GM19239 (cell line): ENCODE data around the gene AXIN2.

Experiments
- DNase-seq: peaks from one replicate; pipeline ENCODE4 v3.0.0; 2011; ENCODE audit warnings: low spot score; ENCODE audit not compliant: insufficient read length
- FAIRE-seq: peaks from 2 replicates; lab custom pipeline; 2011; peaks lifted over from hg19 to GRCh38; lab: Jason Lieb, UNC

Gene AXIN2

GRCh38 chr17:65556014-65556909, 5.2 kb downstream of the AXIN2 start:
- peak; percentile 56 for DNase-seq

GRCh38 chr17:65554553-65555223, 6.8 kb downstream of the AXIN2 start:
- FAIRE-seq (no peak), DNase-seq (no peak)

More at GRCh38 chr17:65556014-65556909, 5.2 kb downstream of the AXIN2 start:
- FAIRE-seq = peak; percentile 90

DNA sequence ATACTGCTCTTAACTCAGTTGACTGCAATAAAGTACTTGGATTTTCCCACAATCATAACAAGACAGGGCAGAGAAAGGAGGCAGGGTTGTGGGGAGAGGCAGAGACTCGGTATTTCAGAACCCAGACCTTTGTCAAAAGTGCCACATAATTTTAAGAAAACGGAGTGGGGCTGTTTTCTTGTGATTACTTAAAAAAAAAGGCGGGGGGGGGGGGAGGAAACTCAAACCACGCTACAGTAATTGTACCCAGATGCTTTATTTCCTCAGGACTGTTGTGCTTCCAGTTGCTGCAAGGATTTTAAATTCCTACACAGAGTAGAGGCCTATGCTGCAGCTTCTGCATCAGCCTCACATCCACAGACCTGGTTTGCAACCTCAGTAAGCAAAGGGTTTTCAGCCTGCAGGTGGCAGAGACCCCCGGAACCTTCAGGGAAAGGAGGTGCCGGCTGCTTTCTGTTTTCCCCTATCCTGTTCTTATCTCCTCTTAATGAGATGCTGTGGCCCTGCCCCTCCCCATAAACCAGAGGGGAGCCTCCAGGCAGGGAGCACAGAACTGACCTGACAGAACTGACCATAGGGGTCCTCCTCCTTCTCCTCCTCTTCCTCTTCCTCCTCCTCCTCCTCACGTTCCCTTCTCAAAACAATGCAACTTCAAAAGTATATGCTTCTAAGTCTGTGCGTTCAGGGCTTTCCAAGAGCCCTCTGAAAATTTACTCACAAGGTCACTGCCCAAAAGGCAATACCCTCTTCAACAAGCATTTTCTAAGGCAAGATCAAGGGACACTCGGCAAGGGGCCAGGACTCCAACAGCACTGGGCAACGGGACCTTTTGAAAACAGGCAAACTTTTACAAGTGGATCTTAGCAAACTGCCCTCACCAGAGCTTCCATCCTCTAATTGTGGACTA, 7.5 kb downstream of the AXIN2 start:
- no peak for FAIRE-seq

GRCh38 chr17:65553009-65553645, 8.3 kb downstream of the AXIN2 start:
- DNase-seq = no peak

More for the DNA sequence above, 7.5 kb downstream of the AXIN2 start:
- DNase-seq = no peak

DNA sequence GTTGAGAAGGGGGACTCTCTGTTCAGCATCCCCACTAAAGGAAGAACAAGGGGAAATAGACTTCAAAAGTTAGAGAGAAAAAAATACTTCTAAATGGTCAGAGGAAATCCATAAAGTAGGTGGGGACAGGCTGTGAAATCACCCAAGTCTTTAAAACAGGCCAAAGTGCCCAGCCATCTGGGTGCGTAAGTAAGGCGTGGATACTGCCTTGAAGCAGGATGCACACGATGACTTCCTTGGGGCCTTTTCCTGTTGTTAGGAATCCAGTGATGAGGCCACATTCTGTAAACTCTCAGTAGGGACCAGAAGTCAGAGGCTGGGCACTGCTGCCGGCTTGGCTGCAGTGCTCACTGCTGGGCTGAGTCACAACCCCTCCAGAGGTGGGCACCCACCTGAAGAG, 9.2 kb downstream of the AXIN2 start:
- no peak for FAIRE-seq
- DNase-seq = no peak

More at GRCh38 chr17:65553009-65553645, 8.3 kb downstream of the AXIN2 start:
- FAIRE-seq = no peak

DNA sequence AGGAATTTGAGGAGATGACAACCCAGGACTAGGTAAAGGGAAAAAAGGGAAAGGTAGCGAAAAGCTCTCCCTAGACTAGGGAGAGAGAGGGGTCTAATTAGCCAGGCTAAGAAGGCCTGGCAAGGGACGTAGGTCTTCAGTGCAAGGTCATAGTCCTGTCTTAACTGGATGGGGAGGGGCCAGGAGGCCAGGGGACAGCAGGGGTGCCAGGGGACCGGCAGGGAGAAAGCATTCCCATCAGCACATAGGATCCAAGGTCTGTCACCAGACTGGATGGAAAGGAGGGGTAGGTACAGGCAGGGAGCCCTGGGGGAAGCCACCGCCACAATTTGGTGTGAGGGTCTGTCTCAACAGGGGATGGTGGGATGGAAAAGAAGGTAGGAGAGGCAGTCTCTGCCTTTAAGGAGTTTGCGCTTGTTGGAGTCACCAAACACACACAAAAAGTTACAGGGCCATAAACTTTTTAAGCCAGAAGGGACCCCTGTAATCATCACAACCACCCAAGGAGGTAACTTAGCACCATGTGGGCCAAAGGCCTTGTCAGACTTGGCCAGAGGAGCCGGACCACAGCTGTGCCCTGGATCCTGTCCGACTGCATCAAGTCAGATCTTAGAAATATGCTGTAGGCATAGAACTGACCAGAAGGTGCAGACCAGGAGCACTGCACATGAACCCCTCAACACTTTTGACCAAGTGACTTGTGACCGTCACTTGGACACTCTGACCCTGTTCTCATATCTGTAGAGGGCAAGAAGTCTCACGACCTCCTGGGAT, 10.0 kb downstream of the AXIN2 start:
- DNase-seq (no peak), FAIRE-seq (no peak)

DNA sequence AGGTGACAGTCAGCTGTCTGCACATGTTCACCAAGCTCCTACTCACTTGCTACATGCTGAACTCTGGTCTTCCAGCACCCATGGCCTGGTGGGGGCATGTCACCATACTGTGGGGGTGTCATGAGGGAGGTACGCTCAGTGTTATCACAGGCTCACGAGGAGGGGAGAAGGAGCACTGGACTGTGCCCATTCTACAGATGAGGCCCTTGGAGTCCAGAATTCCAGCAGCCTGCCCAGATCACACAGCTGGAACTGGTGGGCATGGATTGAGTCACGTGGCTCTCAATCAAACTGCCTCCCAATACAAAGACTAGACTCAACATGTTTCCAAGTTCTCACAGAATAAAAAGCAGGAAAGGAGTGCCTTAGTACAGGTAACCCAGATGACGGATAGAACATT, 10.7 kb downstream of the AXIN2 start:
- FAIRE-seq = no peak
- DNase-seq = no peak

GRCh38 chr17:65550075-65550662, 11.3 kb downstream of the AXIN2 start:
- FAIRE-seq (no peak), DNase-seq (no peak)

DNA sequence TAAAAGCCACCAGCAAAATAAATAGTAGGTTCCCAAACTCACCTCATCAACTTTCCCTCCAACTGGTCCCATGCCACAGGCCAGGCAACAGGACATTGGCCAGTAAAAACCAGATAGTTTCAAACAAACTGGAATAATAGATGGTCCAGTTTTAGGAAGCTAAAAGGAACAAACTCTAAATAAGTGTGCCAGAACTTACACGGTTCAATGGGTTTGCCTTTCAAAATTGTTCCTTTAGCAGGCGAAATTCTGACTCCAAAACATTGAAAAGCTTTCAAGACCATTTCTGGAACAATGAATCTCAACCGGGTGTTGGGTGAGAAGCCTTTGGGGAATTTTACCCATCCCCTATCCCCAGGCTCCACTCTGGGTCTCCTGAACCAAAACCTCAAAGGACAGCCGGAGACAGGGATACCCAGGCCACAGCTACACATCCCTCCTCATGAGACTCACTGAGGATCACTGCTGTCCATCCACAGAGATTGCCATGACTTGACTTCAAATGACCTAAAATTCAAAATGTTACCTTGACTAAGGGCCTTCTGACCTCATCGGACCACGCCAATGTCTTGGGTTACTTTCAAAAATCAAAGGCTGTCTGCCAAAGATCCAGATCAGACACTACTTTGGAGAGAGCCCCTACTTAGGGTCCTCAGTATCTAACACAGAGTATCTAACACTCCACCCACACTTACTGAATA, 13.0 kb downstream of the AXIN2 start:
- FAIRE-seq = no peak
- no peak for DNase-seq

GRCh38 chr17:65547253-65547670, 14.2 kb downstream of the AXIN2 start:
- DNase-seq (no peak), FAIRE-seq (no peak)

GRCh38 chr17:65546579-65546978, 14.9 kb downstream of the AXIN2 start:
- FAIRE-seq (no peak), DNase-seq (no peak)

DNA sequence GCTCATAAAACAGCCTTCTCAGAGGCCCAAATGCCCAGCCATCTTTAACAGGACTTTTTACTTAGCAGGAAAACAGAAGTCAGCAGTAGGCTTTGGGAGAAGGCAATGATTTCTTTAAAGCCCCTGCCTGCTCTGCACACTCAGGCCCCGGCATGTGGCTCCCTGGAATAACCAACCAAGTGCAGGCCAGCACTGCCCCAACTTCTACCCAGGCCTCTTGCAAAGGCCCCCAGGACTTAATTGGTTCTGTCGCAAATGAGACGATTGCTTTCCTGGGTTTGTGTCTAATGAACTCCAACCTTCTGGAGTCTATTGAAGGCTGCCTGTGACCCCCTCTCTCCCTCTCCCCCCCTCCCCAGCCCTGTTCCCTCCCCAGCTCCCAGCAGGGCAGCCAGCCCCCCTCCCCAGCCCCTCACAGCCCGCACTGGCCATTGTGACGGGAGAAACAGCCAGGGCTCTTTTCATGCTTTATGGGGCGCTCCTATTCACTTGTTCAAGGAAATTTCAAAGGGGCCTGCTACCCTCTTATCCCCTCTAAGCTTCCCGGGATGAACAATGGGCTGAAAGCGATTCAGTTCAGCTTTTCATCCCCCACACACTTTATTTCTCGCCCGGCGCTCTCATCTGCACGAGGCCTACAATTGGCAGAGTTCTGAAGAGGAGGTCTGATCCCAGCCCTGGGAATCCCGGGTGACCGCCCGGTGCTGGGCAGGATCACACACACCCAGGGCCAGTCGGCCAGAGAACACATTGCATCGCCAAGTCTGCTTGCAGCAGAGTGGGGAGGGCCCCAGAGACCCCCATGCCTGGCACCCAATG, 15.5 kb downstream of the AXIN2 start:
- FAIRE-seq = no peak
- no peak for DNase-seq

GRCh38 chr17:65544672-65545071, 16.8 kb downstream of the AXIN2 start:
- DNase-seq (no peak), FAIRE-seq (no peak)

DNA sequence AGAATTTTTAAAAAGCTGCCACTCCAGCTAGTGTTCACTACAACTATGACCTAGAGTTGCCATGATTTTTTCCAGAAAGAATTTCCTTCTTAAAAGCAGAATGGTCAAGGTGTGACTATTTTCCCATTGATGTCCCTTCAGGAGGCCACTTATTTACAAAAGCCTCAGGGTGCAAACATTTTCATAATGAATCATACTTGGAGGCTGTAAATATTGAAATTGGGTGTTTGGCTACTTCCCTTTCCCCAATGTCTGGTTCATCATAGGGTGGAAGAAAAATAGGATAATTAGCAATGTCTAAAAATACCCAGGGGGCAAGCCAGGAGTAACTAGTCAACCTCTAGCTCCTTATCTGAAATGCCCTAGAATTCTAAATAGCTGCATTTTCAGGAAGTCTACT, 18.8 kb downstream of the AXIN2 start:
- DNase-seq (no peak), FAIRE-seq (no peak)

DNA sequence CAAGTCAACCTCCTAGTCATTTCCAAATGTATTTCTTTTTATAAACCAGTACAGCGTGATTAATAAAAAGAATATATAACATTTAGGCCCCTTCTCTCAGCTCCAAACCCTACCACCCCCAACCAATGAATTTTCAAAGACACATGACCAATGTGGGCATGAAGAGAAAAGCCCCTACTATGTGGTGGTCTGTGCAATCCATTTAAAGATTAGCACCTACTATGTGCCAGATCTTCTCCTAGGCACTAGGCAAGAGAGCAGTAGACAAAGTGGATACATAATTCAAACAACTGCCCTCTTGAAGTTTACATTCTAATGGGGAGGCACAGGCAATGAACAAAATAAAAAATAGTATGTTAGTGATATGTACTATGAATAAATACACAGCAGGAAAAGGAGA, 19.4 kb downstream of the AXIN2 start:
- FAIRE-seq (no peak), DNase-seq (no peak)

DNA sequence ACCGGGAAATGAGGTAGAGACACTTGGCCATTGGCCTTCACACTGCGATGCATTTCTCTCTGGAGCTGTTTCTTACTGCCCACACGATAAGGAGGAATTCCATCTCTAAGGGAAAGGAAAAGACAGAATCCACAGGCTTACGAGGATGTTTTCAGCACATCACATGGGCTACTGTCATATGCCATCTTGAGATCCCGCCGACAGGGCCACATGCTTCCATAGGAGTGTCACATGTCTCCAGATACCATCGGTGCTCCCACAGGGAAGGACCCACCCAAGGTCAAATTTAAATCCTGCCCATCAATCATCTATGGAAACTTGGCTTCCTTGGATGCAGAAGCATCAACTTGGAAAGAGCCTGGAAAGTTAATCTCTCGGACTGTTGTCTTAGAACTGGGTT, 20.0 kb downstream of the AXIN2 start:
- FAIRE-seq = no peak
- DNase-seq = no peak

DNA sequence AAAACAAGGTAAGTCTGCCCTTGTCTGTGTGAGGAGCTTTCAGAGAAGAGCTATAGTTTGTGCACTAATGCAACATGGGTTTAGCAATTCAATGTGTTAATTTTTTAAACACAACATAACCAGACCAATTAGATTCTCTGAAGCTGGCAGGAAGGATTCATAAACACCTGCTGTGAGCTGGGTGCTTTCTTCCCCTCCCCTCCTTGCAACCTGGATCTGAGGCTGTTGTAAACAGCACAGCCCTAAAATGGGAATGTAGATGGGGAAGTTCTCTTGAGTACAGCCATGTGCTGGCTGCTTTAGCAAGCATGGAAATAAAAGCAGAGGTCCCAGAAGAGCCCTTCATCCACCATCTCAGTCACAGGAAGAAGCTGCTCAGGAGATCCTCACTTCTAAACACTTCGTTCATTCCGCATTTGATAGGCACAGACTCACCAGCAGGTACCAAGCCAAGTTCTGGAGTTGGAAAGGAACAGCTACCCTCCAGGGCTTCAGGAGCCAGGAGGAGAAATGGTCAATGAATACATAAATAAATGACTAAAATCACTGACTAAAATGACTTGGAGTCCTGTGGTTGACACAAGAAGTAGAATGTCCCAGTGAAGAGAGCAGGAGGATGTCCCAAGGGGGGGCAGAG, 21.7 kb downstream of the AXIN2 start:
- no peak for FAIRE-seq

More for the DNA sequence above, 21.7 kb downstream of the AXIN2 start:
- DNase-seq = no peak
